ENCODE results near the gene MITF. TPM values are rescaled to one million over a fixed set of nuclear protein-coding genes. Genes with fewer than 3 reads are reported as not detected.

MITF gene
- total and polyA plus RNA-seq, 4 donors: 0.91 to 2.9 (median 2.3) TPM

GRCh38 chr3:69698728-69699127 is 40.5 kb upstream of the MITF start:
- no peaks in the 10 kb centered on the region for H3K27me3 ChIP-seq (ENCODE audit: control insufficient read depth in 4 of 4, insufficient read depth in 4 of 4, low read length in 3 of 4)
- WGBS: 91% methylated on average over 2 of the region's 2 CpGs

DNA sequence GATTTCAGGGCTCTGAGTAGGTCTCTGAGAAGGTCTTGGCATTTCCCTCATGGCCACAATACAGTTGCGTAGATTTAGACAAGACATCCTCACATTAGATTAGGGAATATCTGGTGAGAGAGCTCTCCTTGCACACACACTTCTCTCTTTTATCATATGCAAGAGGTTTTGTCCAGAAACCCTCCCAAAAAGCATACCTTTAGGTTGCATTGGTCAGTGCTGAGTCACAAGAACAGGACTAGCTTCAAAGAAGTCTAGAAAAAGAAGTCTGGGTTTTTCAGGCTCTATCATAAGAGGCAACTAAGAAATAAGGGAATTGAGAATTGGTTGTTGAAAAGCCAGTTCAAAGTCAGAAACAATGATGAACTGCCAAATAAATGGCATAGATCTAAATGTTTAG is 40.1 kb upstream of the MITF start:
- Histone ChIP-seq H3K9me3 (ENCODE audit: control insufficient read depth in 4 of 4, low read length in 3 of 4) (peaks cover 0 to 2% (median 0%) of the 10 kb centered on the region in 4 donors), H3K4me1 (ENCODE audit: control insufficient read depth in 4 of 4, insufficient read depth in 4 of 4, low read length in 3 of 4) (no peaks in the 10 kb centered on the region), H3K9ac (ENCODE audit: low read depth in 1 of 2, low read length in 2 of 2) (no peak overlapping the region), H3K27ac (ENCODE audit: low read depth in 1 of 2, low read length in 2 of 2) (no peak overlapping the region), H3K4me3 (ENCODE audit: low read depth in 1 of 3, low read length in 3 of 3) (no peak overlapping the region), H3K36me3 (ENCODE audit: control insufficient read depth in 4 of 4, insufficient read depth in 3 of 4, low read depth in 1 of 4, low read length in 3 of 4) (no peaks in the 10 kb centered on the region), H3K27me3 (ENCODE audit: control insufficient read depth in 4 of 4, insufficient read depth in 4 of 4, low read length in 3 of 4) (no peaks in the 10 kb centered on the region)
- no peak for TF ChIP-seq MAX (IDR thresholded peaks at IDR 0.05)
- TF ChIP-seq, protein P1, sequence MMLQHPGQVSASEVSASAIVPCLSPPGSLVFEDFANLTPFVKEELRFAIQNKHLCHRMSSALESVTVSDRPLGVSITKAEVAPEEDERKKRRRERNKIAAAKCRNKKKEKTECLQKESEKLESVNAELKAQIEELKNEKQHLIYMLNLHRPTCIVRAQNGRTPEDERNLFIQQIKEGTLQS (IDR thresholded peaks at IDR 0.05): no peak
- no peak for TF ChIP-seq YY1 (IDR thresholded peaks at IDR 0.05)
- no peak for TF ChIP-seq SP1 (IDR thresholded peaks at IDR 0.05)
- TF ChIP-seq JUND (IDR thresholded peaks at IDR 0.05): no peak
- no peak for TF ChIP-seq EGR1 (IDR thresholded peaks at IDR 0.05; ENCODE audit: low read depth in 2 of 2)
- no peak for TF ChIP-seq RAD21 (IDR thresholded peaks at IDR 0.05)
- TF ChIP-seq, protein P2, sequence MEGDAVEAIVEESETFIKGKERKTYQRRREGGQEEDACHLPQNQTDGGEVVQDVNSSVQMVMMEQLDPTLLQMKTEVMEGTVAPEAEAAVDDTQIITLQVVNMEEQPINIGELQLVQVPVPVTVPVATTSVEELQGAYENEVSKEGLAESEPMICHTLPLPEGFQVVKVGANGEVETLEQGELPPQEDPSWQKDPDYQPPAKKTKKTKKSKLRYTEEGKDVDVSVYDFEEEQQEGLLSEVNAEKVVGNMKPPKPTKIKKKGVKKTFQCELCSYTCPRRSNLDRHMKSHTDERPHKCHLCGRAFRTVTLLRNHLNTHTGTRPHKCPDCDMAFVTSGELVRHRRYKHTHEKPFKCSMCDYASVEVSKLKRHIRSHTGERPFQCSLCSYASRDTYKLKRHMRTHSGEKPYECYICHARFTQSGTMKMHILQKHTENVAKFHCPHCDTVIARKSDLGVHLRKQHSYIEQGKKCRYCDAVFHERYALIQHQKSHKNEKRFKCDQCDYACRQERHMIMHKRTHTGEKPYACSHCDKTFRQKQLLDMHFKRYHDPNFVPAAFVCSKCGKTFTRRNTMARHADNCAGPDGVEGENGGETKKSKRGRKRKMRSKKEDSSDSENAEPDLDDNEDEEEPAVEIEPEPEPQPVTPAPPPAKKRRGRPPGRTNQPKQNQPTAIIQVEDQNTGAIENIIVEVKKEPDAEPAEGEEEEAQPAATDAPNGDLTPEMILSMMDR (IDR thresholded peaks at IDR 0.05; ENCODE audit: low read depth, low read length, missing input control): no peak
- TF ChIP-seq, protein P3, sequence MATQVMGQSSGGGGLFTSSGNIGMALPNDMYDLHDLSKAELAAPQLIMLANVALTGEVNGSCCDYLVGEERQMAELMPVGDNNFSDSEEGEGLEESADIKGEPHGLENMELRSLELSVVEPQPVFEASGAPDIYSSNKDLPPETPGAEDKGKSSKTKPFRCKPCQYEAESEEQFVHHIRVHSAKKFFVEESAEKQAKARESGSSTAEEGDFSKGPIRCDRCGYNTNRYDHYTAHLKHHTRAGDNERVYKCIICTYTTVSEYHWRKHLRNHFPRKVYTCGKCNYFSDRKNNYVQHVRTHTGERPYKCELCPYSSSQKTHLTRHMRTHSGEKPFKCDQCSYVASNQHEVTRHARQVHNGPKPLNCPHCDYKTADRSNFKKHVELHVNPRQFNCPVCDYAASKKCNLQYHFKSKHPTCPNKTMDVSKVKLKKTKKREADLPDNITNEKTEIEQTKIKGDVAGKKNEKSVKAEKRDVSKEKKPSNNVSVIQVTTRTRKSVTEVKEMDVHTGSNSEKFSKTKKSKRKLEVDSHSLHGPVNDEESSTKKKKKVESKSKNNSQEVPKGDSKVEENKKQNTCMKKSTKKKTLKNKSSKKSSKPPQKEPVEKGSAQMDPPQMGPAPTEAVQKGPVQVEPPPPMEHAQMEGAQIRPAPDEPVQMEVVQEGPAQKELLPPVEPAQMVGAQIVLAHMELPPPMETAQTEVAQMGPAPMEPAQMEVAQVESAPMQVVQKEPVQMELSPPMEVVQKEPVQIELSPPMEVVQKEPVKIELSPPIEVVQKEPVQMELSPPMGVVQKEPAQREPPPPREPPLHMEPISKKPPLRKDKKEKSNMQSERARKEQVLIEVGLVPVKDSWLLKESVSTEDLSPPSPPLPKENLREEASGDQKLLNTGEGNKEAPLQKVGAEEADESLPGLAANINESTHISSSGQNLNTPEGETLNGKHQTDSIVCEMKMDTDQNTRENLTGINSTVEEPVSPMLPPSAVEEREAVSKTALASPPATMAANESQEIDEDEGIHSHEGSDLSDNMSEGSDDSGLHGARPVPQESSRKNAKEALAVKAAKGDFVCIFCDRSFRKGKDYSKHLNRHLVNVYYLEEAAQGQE (IDR thresholded peaks at IDR 0.05): no peak
- TF ChIP-seq HNF4G (IDR thresholded peaks at IDR 0.05): no peak
- no peak for TF ChIP-seq HNF4A (conservative IDR thresholded peaks at IDR 0.05)
- no peak for TF ChIP-seq FOXA2 (IDR thresholded peaks at IDR 0.05)
- TF ChIP-seq TAF1 (conservative IDR thresholded peaks at IDR 0.05): no peak
- WGBS: 100% methylated on average over 1 of the region's 1 CpG
- DNase-seq (ENCODE audit: low spot score): no peak

More at GRCh38 chr3:69698728-69699127, 40.5 kb upstream of the MITF start:
- H3K4me1 ChIP-seq (ENCODE audit: control insufficient read depth in 4 of 4, insufficient read depth in 4 of 4, low read length in 3 of 4): no peaks in the 10 kb centered on the region
- no peak for TF ChIP-seq GABPA (IDR thresholded peaks at IDR 0.05 in 1 of 2, conservative IDR thresholded peaks at IDR 0.05 in 1 of 2)
- no peak for TF ChIP-seq TAF1 (conservative IDR thresholded peaks at IDR 0.05)
- no peak for TF ChIP-seq RAD21 (IDR thresholded peaks at IDR 0.05)
- TF ChIP-seq, protein P2 (IDR thresholded peaks at IDR 0.05; ENCODE audit: low read depth, low read length, missing input control): no peak
- no peak for DNase-seq (ENCODE audit: low spot score)
- H3K9me3 ChIP-seq (ENCODE audit: control insufficient read depth in 4 of 4, low read length in 3 of 4): peaks cover 0 to 2% (median 0%) of the 10 kb centered on the region in 4 donors
- no peak overlapping the region for H3K4me3 ChIP-seq (ENCODE audit: low read depth in 1 of 3, low read length in 3 of 3)
- no peak overlapping the region for H3K27ac ChIP-seq (ENCODE audit: low read depth in 1 of 2, low read length in 2 of 2)
- H3K36me3 ChIP-seq (ENCODE audit: control insufficient read depth in 4 of 4, insufficient read depth in 3 of 4, low read depth in 1 of 4, low read length in 3 of 4): no peaks in the 10 kb centered on the region
- no peak overlapping the region for H3K9ac ChIP-seq (ENCODE audit: low read depth in 1 of 2, low read length in 2 of 2)
